Activated naive CD8-positive, alpha-beta T cell treated with anti-CD3 and anti-CD28 coated beads, Interleukin-2, amount 50 U/mL, for 16 hours (primary cell): Measurements from ENCODE around the gene TBX1.

Experiments
- DNase-seq: peaks from one replicate; pipeline ENCODE4 v3.0.0-alpha.2; 2020; ENCODE audit warnings: low read depth, low spot score

The TBX1 gene

GRCh38 chr22:19760058-19760950 is at the start of gene TBX1:
TSS of gene TBX1 (plus strand) at chr22:19760778. CDS start at chr22:19760844, 66 bp downstream.
- DNase-seq: no peak

DNA sequence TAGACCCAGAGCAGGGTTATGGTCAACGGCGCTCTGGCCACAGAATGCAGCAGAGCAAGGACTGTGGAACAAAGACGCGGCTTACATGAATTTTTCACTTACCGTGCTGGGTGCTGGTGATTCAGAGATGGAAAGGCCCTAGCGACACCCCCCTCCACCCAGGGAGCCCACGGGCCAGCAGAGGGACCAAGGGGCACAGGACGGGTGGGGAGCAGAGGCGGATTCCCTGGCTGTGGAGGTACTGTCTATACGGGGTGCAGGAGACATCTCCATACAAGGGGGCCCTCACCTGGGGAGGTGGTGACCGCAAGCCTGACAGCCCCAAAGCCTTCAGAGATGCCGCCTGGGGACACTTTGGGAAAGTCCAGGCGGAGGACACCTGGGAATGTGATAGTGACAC is 47.3 kb upstream of the TBX1 start:
- no peak for DNase-seq

DNA sequence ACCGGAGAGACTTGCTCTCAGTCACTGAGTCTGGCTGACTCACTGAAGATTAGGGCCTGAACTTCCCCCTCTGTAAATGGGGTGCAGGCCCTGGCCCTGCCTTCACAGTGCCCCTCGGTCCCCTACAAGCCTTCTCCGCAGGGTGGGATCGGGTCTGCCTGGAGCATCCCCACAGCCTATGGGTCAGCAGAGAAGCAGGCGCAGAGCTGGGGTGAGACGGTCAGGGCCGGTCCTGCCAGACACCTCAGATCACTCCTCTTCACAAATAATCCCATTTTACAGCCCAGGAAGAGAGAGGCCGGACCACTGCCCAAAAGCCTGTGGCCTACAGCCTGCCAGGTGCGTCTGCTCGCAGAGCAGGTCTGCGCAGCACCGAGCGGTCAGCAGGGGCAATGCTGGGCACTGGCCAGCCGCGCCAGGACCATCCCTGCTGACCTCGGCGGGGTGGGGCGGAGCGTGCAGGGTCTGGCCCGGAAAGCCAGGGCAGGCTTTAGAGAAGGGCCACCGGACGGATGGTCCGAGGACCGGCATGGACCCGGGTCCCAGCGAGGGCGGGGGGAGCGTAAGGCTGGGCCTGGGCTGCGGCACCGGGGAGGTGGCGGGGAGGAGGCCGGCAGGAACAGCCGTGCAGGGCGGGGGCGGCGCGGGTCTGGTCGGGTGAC is 46.8 kb upstream of the TBX1 start:
- DNase-seq: no peak

DNA sequence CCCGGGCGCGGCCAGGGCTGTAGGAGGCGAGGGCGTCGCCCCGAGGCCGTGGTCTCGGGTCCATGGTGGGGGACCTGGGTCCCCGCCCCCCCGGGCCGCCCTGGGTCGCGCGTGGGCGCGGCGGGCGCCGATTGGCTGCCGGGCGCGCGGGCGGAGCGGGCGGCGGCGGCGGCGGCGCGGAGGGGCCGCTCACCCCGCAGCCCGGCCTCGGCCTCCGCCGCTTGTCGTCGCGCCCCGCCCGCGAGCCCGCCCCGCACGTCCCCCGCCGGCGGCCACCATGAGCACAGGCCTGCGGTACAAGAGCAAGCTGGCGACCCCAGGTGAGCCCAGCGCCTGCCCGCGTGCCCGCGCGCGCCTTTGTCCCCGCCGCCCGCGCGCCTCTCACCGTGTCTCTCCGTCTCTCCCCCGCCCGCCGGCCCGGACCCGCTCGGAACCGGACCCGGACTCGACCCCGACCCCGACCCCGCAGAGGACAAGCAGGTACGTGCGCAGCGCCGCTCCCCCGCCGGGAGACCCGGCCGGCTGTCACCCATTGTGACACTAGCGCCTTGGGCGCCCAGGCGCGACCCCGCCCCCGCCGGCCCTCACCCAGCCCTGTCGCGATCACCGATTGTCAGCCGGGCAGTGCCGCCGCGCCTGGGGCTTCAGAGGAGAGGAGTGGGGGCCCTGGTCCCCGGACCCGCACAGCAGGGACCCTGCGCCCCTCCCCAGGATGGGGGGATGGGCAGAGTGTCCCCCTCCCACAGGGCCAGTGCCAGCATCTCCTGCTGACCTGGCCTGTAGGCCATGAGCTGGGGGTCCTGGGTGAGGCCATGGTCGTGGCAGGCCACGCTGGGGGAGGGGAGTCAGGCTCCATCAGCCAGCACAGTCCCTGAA is 46.0 kb upstream of the TBX1 start, which contains the start of gene SEPTIN5:
Gene SEPTIN5 (plus strand): TSS at position 192 of the 876 bp plus-strand sequence. CDS start 86 bp downstream, at position 278.
- DNase-seq: no peak

- DNase-seq: no peak
Observed at GRCh38 chr22:19715188-19715930, 45.2 kb upstream of the TBX1 start.

- no peak for DNase-seq
Observed at GRCh38 chr22:19716041-19716828, 44.3 kb upstream of the TBX1 start.

GRCh38 chr22:19716829-19717105 is 43.8 kb upstream of the TBX1 start:
- DNase-seq: no peak

DNA sequence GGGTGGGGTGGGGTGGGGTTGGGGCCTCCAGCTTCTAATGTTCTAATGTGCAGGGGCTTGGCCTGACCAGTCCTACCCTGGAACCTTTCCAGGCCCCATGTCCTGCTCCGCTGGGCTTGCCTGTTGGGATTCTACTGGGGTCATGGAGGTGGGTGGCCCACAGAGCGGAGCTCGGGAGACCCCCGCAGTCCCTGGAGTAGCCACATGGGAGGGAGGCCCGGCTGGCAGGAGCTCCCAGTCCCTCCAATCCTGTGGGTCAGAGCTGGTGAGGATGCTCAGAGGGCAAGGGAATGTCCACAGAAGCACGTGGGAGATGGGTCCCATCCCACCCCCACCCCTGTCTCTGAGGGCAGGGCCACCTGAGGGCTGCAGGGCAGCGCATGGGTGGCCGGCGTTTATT is 43.4 kb upstream of the TBX1 start:
- DNase-seq: no peak

DNA sequence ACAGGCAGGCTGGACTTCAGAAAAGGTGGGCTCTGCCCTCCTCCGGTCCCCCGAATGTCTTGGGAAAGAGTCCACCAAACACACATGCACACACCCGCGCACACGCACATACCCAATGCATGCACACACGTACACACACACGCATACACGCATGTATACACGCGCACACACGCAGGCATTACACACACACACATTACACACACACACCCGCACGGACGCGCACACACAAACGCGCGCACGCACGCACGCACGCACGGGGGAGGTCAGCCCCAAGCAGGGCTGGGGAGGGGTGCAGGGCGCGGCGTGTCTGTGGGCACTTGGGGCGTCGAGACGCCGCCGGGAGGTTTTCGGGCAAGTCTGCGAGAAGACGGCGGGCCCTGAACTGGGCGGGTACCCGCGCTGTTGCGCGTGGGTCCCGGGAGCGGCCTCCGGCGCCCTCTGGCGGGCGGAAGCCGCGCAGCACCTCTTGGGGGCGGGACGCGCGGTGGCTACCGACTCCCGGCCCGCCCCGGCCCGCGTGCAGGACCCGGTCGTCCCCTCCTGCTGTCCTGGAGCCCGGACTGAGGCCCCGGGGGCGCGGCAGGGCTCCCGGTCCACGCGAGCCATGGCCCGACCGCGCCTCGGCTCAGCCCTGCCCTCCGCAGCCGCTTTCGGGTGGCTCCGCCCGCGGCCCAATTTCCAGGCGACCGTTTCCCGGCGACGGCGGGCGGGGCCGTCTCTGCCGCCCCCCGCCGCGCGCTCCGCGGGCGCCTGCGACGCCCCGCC is 42.7 kb upstream of the TBX1 start:
- DNase-seq: peak; percentile 57

DNA sequence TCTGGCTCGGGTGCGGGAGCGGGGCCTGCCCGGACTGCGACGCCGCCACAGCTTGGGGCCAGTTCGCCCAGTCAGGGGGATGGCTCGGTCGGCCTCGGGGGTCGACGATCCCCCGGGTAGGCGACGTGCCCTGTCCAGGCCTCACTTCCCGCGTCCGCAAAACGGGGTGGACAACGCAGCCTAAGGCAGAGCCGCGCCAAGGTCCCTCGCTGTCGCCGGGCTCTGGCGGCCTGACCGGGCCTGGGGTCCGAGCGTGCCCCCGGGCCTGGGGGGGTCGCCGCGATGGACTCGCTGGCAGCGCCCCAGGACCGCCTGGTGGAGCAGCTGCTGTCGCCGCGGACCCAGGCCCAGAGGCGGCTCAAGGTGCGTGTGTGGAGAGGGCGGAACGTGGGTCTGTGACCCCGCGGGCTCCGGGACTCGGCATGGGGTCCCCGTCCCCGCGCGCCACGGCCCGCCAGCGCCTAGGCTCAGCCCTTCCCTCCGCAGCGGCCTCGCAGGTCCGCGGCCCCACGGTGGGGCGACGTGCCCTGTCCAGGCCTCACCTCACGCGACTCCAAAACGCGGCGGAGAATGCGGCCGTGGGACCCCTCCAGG is 42.0 kb upstream of the TBX1 start:
- DNase-seq: no peak

- no peak for DNase-seq
Observed at GRCh38 chr22:19719050-19719482, 41.5 kb upstream of the TBX1 start.

GRCh38 chr22:19719488-19720021 is 41.0 kb upstream of the TBX1 start:
- DNase-seq: no peak

DNA sequence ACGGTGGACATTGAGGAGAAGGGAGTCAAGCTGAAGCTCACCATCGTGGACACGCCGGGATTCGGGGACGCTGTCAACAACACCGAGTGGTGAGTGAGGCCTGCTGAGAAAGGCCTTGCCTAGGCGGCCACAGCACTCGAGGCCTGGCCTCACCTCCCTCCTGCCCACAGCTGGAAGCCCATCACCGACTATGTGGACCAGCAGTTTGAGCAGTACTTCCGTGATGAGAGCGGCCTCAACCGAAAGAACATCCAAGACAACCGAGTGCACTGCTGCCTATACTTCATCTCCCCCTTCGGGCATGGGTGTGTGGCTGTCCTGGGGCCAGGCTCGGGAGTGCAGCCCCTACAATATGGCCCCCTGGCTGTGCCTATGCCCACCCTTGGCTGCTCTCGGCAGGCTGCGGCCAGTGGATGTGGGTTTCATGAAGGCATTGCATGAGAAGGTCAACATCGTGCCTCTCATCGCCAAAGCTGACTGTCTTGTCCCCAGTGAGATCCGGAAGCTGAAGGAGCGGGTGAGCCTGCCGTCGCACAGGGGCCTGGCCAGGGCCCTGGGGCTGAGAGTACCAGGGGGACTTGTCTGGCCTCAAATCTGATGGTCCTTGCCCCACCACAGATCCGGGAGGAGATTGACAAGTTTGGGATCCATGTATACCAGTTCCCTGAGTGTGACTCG is 40.3 kb upstream of the TBX1 start:
- no peak for DNase-seq

GRCh38 chr22:19720999-19721329 is 39.6 kb upstream of the TBX1 start:
- DNase-seq: no peak

DNA sequence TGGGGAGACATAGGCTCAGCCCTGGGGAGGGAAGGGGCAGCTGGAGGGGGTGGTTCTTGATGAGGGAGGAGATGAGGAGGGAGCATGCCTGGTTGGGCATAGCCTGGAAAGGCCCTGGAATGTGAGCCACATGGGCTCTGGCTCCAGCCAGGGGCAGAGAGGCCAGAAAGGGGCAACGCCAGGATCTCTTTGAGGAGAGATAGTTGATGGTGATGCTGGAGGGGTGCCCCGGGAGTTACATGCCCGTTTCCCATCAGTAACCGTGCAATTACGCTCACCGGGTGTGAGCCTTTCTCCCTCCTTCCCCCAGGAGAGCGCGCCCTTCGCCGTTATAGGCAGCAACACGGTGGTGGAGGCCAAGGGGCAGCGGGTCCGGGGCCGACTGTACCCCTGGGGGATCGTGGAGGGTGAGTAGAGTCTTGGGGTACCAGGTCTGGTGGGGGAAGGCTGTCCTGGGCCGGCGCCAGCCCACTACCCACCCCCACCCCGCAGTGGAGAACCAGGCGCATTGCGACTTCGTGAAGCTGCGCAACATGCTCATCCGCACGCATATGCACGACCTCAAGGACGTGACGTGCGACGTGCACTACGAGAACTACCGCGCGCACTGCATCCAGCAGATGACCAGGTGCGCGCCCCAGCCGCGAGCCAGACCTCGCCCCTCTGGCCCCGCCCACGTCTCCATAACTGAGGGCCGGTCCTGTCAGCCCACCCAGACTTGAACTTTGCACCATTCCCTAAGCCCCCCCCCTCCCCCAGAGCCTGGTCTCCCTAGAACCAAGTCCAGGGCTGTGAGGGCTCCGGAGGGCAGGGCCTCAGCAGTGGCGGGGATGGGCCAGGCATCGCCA is 39.0 kb upstream of the TBX1 start:
- no peak for DNase-seq

- no peak for DNase-seq
Observed at GRCh38 chr22:19722178-19722981, 38.2 kb upstream of the TBX1 start.

- no peak for DNase-seq
Observed at GRCh38 chr22:19722982-19723231, 37.7 kb upstream of the TBX1 start.
